Measurements from ENCODE around the gene ZNF778.

ZNF778 gene

DNA sequence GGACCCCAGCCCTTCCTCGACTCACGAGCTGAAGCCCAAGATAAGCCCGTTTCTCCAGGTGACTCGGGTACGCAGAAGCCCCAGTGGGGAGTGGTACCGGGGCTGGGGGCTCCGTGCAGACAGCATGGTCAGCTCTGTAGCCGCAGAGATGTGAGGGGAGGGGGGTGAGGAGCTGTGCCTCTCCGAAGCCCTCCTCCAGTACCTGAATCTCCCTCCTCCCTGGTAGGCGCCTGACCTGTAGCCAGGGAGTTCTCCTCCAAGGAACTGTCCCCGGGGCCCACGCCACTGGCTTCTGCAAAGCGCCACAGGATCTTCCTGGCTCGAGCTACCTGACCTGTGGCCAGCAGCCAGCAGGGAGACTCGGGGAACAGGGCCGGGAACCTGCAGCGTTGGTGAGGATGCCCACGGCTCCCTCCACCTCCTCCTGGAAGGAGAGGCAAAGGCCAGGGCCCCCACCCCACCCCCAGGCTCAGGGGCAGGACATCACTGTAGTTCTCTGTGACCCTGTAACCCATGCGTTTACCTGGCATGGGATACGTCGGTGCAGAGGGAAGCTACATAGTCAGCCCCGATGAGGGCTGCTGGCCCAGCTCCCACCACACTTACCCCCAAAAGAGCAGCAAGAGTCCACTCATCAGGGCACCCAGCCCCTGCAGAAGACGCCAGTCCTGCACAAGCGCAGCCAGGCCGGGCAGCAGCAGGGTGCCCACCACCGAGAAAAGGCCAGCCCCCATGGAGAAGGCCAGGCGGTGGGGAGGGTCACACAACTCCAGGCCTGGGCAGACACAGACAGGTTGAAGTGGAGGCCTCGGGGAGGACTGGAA is 18.9 kb upstream of the ZNF778 start:
- no peak overlapping the region for H3K4me3 ChIP-seq (ENCODE audit: insufficient read depth in 1 of 2, low read depth in 1 of 2, low read length in 2 of 2)
- DNase-seq, result no peak
- no peak overlapping the region for H2AK5ac ChIP-seq (ENCODE audit: low read length, severe bottlenecking)
- no peak overlapping the region for H3K23ac ChIP-seq (ENCODE audit: low read length in 2 of 2)
- no peak overlapping the region for H3K18ac ChIP-seq (ENCODE audit: low read depth in 1 of 2, low read length in 2 of 2)
- WGBS, result 92% methylated on average over 19 of the region's 28 CpGs
- no peaks in the 10 kb centered on the region for H3K79me1 ChIP-seq (replicated peaks; ENCODE audit: low read length, poor library complexity, severe bottlenecking)
- H3K9ac ChIP-seq (ENCODE audit: low read length), result no peak overlapping the region
- no peak overlapping the region for H4K91ac ChIP-seq (ENCODE audit: low read length)
- no peak overlapping the region for H2AFZ ChIP-seq (ENCODE audit: low read depth, low read length)
- no peak overlapping the region for H2BK120ac ChIP-seq (ENCODE audit: low read depth, low read length)
- no peak overlapping the region for H3K4me2 ChIP-seq (ENCODE audit: low read length, poor library complexity, severe bottlenecking)
- H2BK15ac ChIP-seq (ENCODE audit: low read depth, poor library complexity, severe bottlenecking), result no peak overlapping the region
- no peak overlapping the region for H2BK12ac ChIP-seq (ENCODE audit: low read length in 2 of 2)
- H4K8ac ChIP-seq (ENCODE audit: low read length), result no peak overlapping the region
- no peak overlapping the region for H2BK5ac ChIP-seq (ENCODE audit: low read depth, low read length, poor library complexity, severe bottlenecking)
- H3K14ac ChIP-seq (ENCODE audit: low read length in 2 of 2), result no peak overlapping the region
- H3K4me1 ChIP-seq (ENCODE audit: control insufficient read depth, insufficient read depth, low read depth, low read length), result peaks cover 17% of the 10 kb centered on the region
- no peak overlapping the region for H3K4ac ChIP-seq (ENCODE audit: low read depth in 1 of 2, low read length in 2 of 2)
- H3K27me3 ChIP-seq (ENCODE audit: control insufficient read depth in 1 of 2, insufficient read depth in 1 of 2, low read length in 2 of 2), result peaks cover 44 to 70% of the 10 kb centered on the region in 2 experiments
- H3K27ac ChIP-seq (ENCODE audit: low read length, poor library complexity, severe bottlenecking), result no peak overlapping the region
- H3K36me3 ChIP-seq (ENCODE audit: control insufficient read depth in 1 of 2, insufficient read depth in 2 of 2, low read depth in 1 of 2, low read length in 2 of 2), result peaks cover 0 to 7% of the 10 kb centered on the region in 2 experiments
- peaks cover 3% of the 10 kb centered on the region for H3K9me3 ChIP-seq (ENCODE audit: control insufficient read depth, low read length)

DNA sequence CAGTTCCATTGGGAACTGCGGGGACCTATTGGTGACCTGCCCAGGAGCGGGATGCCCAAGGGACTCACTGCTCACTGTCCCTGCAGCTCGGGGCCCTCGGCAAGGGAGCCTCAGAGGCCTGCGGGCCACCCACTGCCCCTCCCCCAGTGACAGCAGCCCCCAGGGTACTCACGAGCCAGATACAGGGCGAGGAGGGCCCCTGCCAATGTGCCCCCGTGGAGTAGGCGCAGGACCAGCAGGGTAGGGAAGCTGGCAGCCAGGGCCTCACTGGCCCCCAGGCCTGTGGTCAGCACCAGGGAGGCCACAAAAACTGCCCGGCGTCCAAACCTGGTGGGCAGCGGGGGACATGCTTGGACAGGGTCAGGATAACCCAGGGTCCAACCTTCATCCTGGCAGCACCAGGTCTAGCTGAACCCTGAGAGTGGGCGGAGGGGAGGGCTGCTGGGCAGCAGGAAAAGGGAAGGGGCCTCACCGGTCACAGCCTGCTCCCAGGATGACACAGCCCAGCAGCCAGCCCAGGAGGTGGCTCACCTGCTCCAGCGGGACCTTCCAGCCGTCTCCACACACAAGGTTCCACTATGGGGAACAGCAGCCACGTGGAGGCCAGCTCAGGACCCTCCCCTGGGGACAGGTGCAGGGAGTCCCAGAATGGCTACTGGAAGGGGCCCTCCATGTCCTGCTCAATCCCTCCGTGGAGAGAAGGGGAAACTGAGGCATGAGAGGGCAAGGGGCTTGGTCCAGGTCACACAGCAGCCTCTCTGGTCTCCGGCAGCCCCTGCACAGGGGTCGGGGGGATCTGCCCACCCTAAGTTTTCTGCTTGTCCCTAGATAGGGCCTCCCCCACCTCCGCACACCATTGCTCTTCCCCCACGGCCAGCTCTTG is 18.0 kb upstream of the ZNF778 start:
- no peak overlapping the region for H3K27ac ChIP-seq (ENCODE audit: low read length, poor library complexity, severe bottlenecking)
- peaks cover 17% of the 10 kb centered on the region for H3K4me1 ChIP-seq (ENCODE audit: control insufficient read depth, insufficient read depth, low read depth, low read length)
- 87% methylated on average over 22 of the region's 22 CpGs for WGBS
- H2AFZ ChIP-seq (ENCODE audit: low read depth, low read length), result no peak overlapping the region
- H2AK5ac ChIP-seq (ENCODE audit: low read length, severe bottlenecking), result no peak overlapping the region
- no peak overlapping the region for H2BK120ac ChIP-seq (ENCODE audit: low read depth, low read length)
- H3K9me3 ChIP-seq (ENCODE audit: control insufficient read depth, low read length), result peaks cover 3% of the 10 kb centered on the region
- H3K9ac ChIP-seq (ENCODE audit: low read length), result no peak overlapping the region
- H2BK15ac ChIP-seq (ENCODE audit: low read depth, poor library complexity, severe bottlenecking), result peak overlapping the region; percentile 12
- H3K4me3 ChIP-seq (ENCODE audit: insufficient read depth in 1 of 2, low read depth in 1 of 2, low read length in 2 of 2), result no peak overlapping the region
- H3K14ac ChIP-seq (ENCODE audit: low read length in 2 of 2), result no peak overlapping the region
- no peak for DNase-seq
- peaks cover 0 to 7% of the 10 kb centered on the region in 2 experiments for H3K36me3 ChIP-seq (ENCODE audit: control insufficient read depth in 1 of 2, insufficient read depth in 2 of 2, low read depth in 1 of 2, low read length in 2 of 2)
- H3K4me2 ChIP-seq (ENCODE audit: low read length, poor library complexity, severe bottlenecking), result no peak overlapping the region
- no peak overlapping the region for H3K23ac ChIP-seq (ENCODE audit: low read length in 2 of 2)
- H3K4ac ChIP-seq (ENCODE audit: low read depth in 1 of 2, low read length in 2 of 2), result peak overlapping the region in 1 of 2 experiments; percentile 60
- H3K27me3 ChIP-seq (ENCODE audit: control insufficient read depth in 1 of 2, insufficient read depth in 1 of 2, low read length in 2 of 2), result peaks cover 44 to 70% of the 10 kb centered on the region in 2 experiments
- no peak overlapping the region for H2BK12ac ChIP-seq (ENCODE audit: low read length in 2 of 2)
- H3K18ac ChIP-seq (ENCODE audit: low read depth in 1 of 2, low read length in 2 of 2), result no peak overlapping the region
- no peak overlapping the region for H4K8ac ChIP-seq (ENCODE audit: low read length)
- no peak overlapping the region for H2BK5ac ChIP-seq (ENCODE audit: low read depth, low read length, poor library complexity, severe bottlenecking)
- no peaks in the 10 kb centered on the region for H3K79me1 ChIP-seq (replicated peaks; ENCODE audit: low read length, poor library complexity, severe bottlenecking)
- H4K91ac ChIP-seq (ENCODE audit: low read length), result no peak overlapping the region

DNA sequence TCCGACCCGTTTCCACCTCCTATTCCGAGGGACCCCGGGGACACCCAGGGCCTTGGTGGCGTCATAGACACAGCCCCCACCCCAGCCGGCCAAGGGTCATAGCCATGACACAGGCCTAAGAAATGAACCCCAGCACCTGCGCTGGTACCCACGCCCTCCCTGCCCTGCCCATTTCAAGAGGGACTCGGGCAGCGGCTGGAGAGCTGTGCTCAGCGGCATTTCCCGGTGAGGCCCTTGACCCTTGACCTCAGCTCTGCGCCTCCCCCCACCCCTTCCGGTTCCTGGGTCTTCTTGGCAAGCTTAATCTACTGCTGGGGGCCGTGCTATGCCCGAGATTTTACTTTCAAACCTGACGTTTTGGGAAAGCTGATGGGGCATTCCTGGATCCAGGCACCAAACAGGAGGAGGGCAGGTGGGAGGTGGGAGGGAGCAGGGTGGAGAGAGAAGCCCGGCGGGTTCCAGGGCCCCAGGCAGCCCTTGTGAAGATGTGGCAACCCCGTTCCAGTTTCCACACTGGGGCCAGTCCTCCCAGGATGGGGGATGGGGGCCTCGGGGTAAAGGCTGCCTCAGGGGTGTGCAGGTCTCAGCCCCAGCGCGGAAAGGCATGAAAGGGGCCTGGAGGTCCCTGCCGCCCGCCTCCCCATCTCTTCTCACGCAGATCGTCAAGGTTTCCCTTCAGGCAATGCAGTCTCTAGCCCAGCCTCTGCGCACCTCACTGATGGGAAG is 17.2 kb upstream of the ZNF778 start, which contains the start of gene SLC22A31:
Gene SLC22A31 (minus strand): TSS at position 414 of the 726 bp plus-strand sequence. CDS start 36 bp downstream, at position 378.
- Histone ChIP-seq H2BK12ac (ENCODE audit: low read length in 2 of 2) (no peak within 1 kb of the TSS), H3K4me2 (ENCODE audit: low read length, poor library complexity, severe bottlenecking) (peak within 1 kb of the TSS; percentile 91), H3K23ac (ENCODE audit: low read length in 2 of 2) (peak within 1 kb of the TSS in 1 of 2 experiments; percentile 88), H2BK120ac (ENCODE audit: low read depth, low read length) (no peak within 1 kb of the TSS), H3K36me3 (ENCODE audit: control insufficient read depth in 1 of 2, insufficient read depth in 2 of 2, low read depth in 1 of 2, low read length in 2 of 2) (peaks cover 0 to 7% of the 10 kb centered on the region in 2 experiments), H2AK5ac (ENCODE audit: low read length, severe bottlenecking) (no peak within 1 kb of the TSS), H3K4me3 (ENCODE audit: insufficient read depth in 1 of 2, low read depth in 1 of 2, low read length in 2 of 2) (peak within 1 kb of the TSS in 1 of 2 experiments; percentile 40), H4K91ac (ENCODE audit: low read length) (no peak within 1 kb of the TSS), H4K8ac (ENCODE audit: low read length) (no peak within 1 kb of the TSS), H3K4ac (ENCODE audit: low read depth in 1 of 2, low read length in 2 of 2) (peak within 1 kb of the TSS in 1 of 2 experiments; percentile 60), H2BK5ac (ENCODE audit: low read depth, low read length, poor library complexity, severe bottlenecking) (no peak within 1 kb of the TSS), H3K9me3 (ENCODE audit: control insufficient read depth, low read length) (peaks cover 3% of the 10 kb centered on the region), H3K18ac (ENCODE audit: low read depth in 1 of 2, low read length in 2 of 2) (peak within 1 kb of the TSS in 1 of 2 experiments; percentile 69), H3K4me1 (ENCODE audit: control insufficient read depth, insufficient read depth, low read depth, low read length) (peaks cover 17% of the 10 kb centered on the region), H3K14ac (ENCODE audit: low read length in 2 of 2) (peak within 1 kb of the TSS in 1 of 2 experiments; percentile 21), H2AFZ (ENCODE audit: low read depth, low read length) (peak within 1 kb of the TSS; percentile 77), H3K27me3 (ENCODE audit: control insufficient read depth in 1 of 2, insufficient read depth in 1 of 2, low read length in 2 of 2) (peaks cover 44 to 66% of the 10 kb centered on the region in 2 experiments), H3K27ac (ENCODE audit: low read length, poor library complexity, severe bottlenecking) (no peak within 1 kb of the TSS), H2BK15ac (ENCODE audit: low read depth, poor library complexity, severe bottlenecking) (peak within 1 kb of the TSS; percentile 12), H3K9ac (ENCODE audit: low read length) (no peak within 1 kb of the TSS), H3K79me1 (replicated peaks; ENCODE audit: low read length, poor library complexity, severe bottlenecking) (no peaks in the 10 kb centered on the region)
- WGBS, result 24% methylated on average over 27 of the region's 28 CpGs
- no peak for DNase-seq
